MM.1S (cell line): ENCODE results near the gene ACTN1.

ENCODE experiments used
- EZH2 ChIP-seq: fragments of 300-600 bp; sonication (generic); optimal IDR thresholded peaks from 2 replicates; pipeline ENCODE3; 2017; ENCODE audit warnings: low read depth, mild to moderate bottlenecking, antibody characterized with exemption, low read length, mixed read lengths
- EZH2phosphoT487 ChIP-seq: fragments of 300-600 bp; sonication (generic); IDR thresholded peaks from 2 replicates; pipeline ENCODE4 v1.6.1; 2018; ENCODE audit warnings: antibody characterized with exemption, low read length
- TF ChIP-seq, protein P1 (sequence below): fragments of 300-600 bp; sonication (generic); IDR thresholded peaks from 2 replicates; pipeline ENCODE4 v1.5.1; 2016; ENCODE audit warnings: antibody characterized with exemption, low read length, mixed read lengths

DNA sequence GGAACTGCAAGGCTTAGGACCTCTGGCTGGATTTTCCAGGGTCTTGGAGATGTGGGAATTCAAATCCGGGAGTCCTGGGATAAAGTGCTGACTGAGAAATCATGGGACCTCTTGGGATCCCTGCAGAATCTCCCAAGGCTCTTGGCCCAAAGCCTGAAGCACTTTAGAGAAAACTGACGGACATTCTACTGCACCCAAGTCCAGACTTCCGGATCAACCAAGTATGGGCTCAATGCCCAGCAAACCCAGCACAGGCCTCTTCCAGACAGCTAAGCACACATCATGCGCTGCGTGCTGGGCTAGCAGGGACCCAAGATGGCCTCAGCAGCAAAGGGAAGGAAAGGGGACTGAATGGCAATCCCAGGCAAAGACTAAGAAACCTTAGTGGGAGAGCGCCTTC is 85.0 kb downstream of the ACTN1 start:
- TF ChIP-seq, protein P1, sequence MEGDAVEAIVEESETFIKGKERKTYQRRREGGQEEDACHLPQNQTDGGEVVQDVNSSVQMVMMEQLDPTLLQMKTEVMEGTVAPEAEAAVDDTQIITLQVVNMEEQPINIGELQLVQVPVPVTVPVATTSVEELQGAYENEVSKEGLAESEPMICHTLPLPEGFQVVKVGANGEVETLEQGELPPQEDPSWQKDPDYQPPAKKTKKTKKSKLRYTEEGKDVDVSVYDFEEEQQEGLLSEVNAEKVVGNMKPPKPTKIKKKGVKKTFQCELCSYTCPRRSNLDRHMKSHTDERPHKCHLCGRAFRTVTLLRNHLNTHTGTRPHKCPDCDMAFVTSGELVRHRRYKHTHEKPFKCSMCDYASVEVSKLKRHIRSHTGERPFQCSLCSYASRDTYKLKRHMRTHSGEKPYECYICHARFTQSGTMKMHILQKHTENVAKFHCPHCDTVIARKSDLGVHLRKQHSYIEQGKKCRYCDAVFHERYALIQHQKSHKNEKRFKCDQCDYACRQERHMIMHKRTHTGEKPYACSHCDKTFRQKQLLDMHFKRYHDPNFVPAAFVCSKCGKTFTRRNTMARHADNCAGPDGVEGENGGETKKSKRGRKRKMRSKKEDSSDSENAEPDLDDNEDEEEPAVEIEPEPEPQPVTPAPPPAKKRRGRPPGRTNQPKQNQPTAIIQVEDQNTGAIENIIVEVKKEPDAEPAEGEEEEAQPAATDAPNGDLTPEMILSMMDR = no peak
- TF ChIP-seq EZH2 (no peak), EZH2phosphoT487 (no peak)
